Measurements from ENCODE around the gene CLEC4C. TPM values are rescaled to one million over a fixed set of nuclear protein-coding genes. Genes with fewer than 3 reads are reported as not detected.

Gene CLEC4C
- total RNA-seq, 1 donor from 2014 or later, result not detected

DNA sequence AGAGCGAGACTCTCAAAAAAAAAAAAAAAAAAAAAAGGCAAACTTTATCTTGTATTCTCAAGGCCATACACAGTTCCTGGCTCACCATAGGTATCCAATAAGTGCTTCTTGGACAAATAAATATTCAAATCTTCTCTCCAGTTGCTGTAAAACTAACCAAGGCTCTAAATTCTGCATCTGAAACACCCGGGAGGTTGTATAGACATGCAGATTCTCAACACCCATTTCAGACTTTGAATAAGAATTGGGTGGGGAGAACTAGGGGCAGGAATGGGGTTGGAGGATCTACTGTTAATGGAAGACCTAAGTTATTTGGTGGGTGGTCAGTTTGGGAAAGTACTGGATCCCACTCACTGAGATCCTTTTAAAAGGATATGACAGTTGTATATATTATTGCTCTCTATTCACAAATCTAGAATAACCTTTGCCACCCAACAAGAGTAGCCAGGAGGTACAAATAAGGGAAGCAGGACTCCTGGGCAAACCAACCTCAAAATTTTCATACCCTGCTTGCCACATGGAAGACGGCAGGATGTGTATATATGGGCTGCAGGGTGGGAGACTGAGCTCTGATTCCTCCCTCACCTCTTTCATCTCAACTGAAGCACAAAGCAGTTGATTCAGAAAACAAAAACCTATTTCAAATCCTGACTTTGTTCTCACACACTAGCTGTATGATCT is 52.5 kb downstream of the CLEC4C start:
- Histone ChIP-seq H3K36me3 (ENCODE audit: control insufficient read depth, insufficient read depth, low read length) (no peaks in the 10 kb centered on the region), H3K27me3 (ENCODE audit: control insufficient read depth, insufficient read depth, low read length) (no peaks in the 10 kb centered on the region), H3K4me3 (ENCODE audit: low read depth, low read length) (no peak overlapping the region)
- TF ChIP-seq, protein P1, sequence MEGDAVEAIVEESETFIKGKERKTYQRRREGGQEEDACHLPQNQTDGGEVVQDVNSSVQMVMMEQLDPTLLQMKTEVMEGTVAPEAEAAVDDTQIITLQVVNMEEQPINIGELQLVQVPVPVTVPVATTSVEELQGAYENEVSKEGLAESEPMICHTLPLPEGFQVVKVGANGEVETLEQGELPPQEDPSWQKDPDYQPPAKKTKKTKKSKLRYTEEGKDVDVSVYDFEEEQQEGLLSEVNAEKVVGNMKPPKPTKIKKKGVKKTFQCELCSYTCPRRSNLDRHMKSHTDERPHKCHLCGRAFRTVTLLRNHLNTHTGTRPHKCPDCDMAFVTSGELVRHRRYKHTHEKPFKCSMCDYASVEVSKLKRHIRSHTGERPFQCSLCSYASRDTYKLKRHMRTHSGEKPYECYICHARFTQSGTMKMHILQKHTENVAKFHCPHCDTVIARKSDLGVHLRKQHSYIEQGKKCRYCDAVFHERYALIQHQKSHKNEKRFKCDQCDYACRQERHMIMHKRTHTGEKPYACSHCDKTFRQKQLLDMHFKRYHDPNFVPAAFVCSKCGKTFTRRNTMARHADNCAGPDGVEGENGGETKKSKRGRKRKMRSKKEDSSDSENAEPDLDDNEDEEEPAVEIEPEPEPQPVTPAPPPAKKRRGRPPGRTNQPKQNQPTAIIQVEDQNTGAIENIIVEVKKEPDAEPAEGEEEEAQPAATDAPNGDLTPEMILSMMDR (IDR thresholded peaks at IDR 0.05; ENCODE audit: insufficient read depth, low read length, poor library complexity, severe bottlenecking), result no peak
- no peak for DNase-seq (ENCODE audit: low read depth)

DNA sequence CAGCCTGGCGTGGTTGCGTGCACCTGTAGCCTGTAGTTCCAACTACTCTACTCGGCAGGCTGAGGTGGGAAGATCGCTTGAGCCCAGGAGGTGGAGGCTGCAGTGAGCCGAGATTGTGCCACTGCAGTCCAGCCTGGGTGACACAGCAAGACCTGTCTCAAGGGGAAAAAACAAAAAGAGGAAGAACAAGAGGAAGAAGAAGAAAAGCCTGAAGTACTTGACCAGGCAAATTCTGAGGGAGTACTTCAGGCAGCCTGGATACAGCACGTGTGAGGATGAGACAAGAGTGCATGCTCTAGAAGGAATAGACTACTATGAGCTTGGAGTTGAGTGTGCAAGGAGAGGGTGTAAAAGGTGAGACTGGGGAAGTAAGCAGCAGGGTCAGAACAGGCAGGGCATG is 53.4 kb downstream of the CLEC4C start:
- no peak for DNase-seq (ENCODE audit: low read depth)
- Histone ChIP-seq H3K36me3 (ENCODE audit: control insufficient read depth, insufficient read depth, low read length) (no peaks in the 10 kb centered on the region), H3K27me3 (ENCODE audit: control insufficient read depth, insufficient read depth, low read length) (no peaks in the 10 kb centered on the region), H3K4me3 (ENCODE audit: low read depth, low read length) (no peak overlapping the region)
- TF ChIP-seq, protein P1 (IDR thresholded peaks at IDR 0.05; ENCODE audit: insufficient read depth, low read length, poor library complexity, severe bottlenecking), result no peak

DNA sequence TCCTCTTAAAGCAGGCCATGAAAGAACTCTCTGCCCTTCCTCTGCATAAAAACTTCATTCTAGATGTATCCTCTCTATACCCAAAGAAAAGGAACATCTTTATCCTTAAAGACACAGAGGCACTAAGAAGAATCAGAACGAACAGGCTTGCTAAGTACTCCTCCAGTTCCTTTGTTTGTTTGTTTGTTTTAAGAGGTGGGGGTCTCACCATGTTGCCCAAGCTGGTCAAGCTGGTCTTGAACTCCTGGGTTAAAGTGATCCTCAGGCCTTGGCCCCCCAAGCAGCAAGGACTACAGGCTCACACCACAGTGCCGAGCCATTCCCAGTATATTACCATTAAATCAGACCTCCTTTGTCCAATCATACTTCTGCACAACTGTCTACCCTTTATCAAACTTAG is 65.6 kb downstream of the CLEC4C start:
- H3K4me3 ChIP-seq (ENCODE audit: low read depth, low read length), result no peak overlapping the region
- TF ChIP-seq, protein P1 (IDR thresholded peaks at IDR 0.05; ENCODE audit: insufficient read depth, low read length, poor library complexity, severe bottlenecking), result no peak
- no peaks in the 10 kb centered on the region for H3K27me3 ChIP-seq (ENCODE audit: control insufficient read depth, insufficient read depth, low read length)
- H3K36me3 ChIP-seq (ENCODE audit: control insufficient read depth, insufficient read depth, low read length), result no peaks in the 10 kb centered on the region
- DNase-seq (ENCODE audit: low read depth), result no peak

Other genes with a start within 250 kb of the CLEC4C start
- 0.25 and 3.1 TPM in 2 replicates for gene CD163, start 243.6 kb downstream of the CLEC4C start, total RNA-seq
- gene APOBEC1, start 81.5 kb downstream of the CLEC4C start, total RNA-seq, result not detected in 2 replicates
- not detected in 2 replicates for gene GDF3, start 51.6 kb downstream of the CLEC4C start, total RNA-seq
- not detected in 2 replicates for gene DPPA3, start 35.9 kb downstream of the CLEC4C start, total RNA-seq
- gene NANOGNB, start 17.8 kb upstream of the CLEC4C start, total RNA-seq, result not detected in 2 replicates
- gene NANOG, start 42.0 kb upstream of the CLEC4C start, total RNA-seq, result 0.34 TPM in 1 of 2 replicates, not detected in the other
- gene SLC2A14, start 125.5 kb upstream of the CLEC4C start, total RNA-seq, result not detected in 2 replicates
- 19.0 and 21.7 TPM in 2 replicates for gene SLC2A3, start 188.8 kb upstream of the CLEC4C start, total RNA-seq